ENCODE data around the gene BLOC1S6.
"Not testable (repeated sequence)": the region's sequence is repeated elsewhere in the genome, so short reads cannot be mapped to it uniquely, and the experiment has no call there.

Gene BLOC1S6

GRCh38 chr15:45640616-45641015 is 53.4 kb downstream of the BLOC1S6 start:
- DNase-seq (ENCODE audit: low read depth in 1 of 2, low spot score in 1 of 2): no peak

- DNase-seq (ENCODE audit: low read depth in 1 of 2, low spot score in 1 of 2): no peak
Measured at GRCh38 chr15:45641374-45641781, 54.2 kb downstream of the BLOC1S6 start.

- no peak for DNase-seq (ENCODE audit: low read depth in 1 of 2, low spot score in 1 of 2)
Measured at GRCh38 chr15:45641999-45642932, 55.1 kb downstream of the BLOC1S6 start.

GRCh38 chr15:45644437-45644836 is 57.3 kb downstream of the BLOC1S6 start:
- no peak for DNase-seq (ENCODE audit: low read depth in 1 of 2, low spot score in 1 of 2)

- no peak for DNase-seq (ENCODE audit: low read depth in 1 of 2, low spot score in 1 of 2)
Measured at GRCh38 chr15:45645026-45645980, 58.1 kb downstream of the BLOC1S6 start.

GRCh38 chr15:45646220-45646619 is 59.0 kb downstream of the BLOC1S6 start:
- DNase-seq (ENCODE audit: low read depth in 1 of 2, low spot score in 1 of 2): no peak

- DNase-seq (ENCODE audit: low read depth in 1 of 2, low spot score in 1 of 2): no peak
Measured at GRCh38 chr15:45647828-45648227, 60.6 kb downstream of the BLOC1S6 start.

GRCh38 chr15:45648521-45649200 is 61.5 kb downstream of the BLOC1S6 start:
- DNase-seq (ENCODE audit: low read depth in 1 of 2, low spot score in 1 of 2): no peak

GRCh38 chr15:45650007-45650406 is 62.8 kb downstream of the BLOC1S6 start:
- DNase-seq (ENCODE audit: low read depth in 1 of 2, low spot score in 1 of 2): not testable (repeated sequence)

- DNase-seq (ENCODE audit: low read depth in 1 of 2, low spot score in 1 of 2): no peak
Measured at GRCh38 chr15:45650889-45651525, 63.8 kb downstream of the BLOC1S6 start.

GRCh38 chr15:45653702-45654424 is 66.7 kb downstream of the BLOC1S6 start:
- DNase-seq (ENCODE audit: low read depth in 1 of 2, low spot score in 1 of 2): no peak

GRCh38 chr15:45654749-45655148 is 67.6 kb downstream of the BLOC1S6 start:
- DNase-seq (ENCODE audit: low read depth in 1 of 2, low spot score in 1 of 2): no peak

- DNase-seq (ENCODE audit: low read depth in 1 of 2, low spot score in 1 of 2): no peak
Measured at GRCh38 chr15:45657254-45657653, 70.1 kb downstream of the BLOC1S6 start.

- DNase-seq (ENCODE audit: low read depth in 1 of 2, low spot score in 1 of 2): no peak
Measured at GRCh38 chr15:45657764-45658545, 70.8 kb downstream of the BLOC1S6 start.

All from activated CD4-positive, alpha-beta T cell treated with anti-CD3 and anti-CD28 coated beads, Interleukin-2, amount 50 U/mL, for 24 hours (primary cell).